Right cardiac atrium (tissue), 5 donors: ENCODE measurements around the gene AFAP1. TPM values are rescaled to one million over a fixed set of nuclear protein-coding genes. Genes with fewer than 3 reads are reported as not detected.

Experiments used
- ATAC-seq, 2 donors: fragments of 200-7000 bp; cut with Tn5 transposase; one replicate each; pipeline versions ENCODE4 v1.8.0 to v1.9.1; 2020; ENCODE audit warnings: moderate library complexity in 2 of 2, mild to moderate bottlenecking in 1 of 2
- DNase-seq, 3 donors: peaks; one replicate each; pipeline ENCODE4 v3.0.0-alpha.2; 2020
- H3K27ac ChIP-seq: one replicate; pipeline ENCODE4 v1.5.1; 2013; ENCODE audit warnings: mild to moderate bottlenecking, low read length, control low read depth, moderate library complexity
- H3K27me3 ChIP-seq: one replicate; pipeline ENCODE4 v1.6.1; 2013; ENCODE audit not compliant: control insufficient read depth, insufficient read depth
- H3K4me1 ChIP-seq: one replicate; pipeline ENCODE4 v1.6.1; 2013; ENCODE audit warnings: low read length; ENCODE audit not compliant: control insufficient read depth, insufficient read depth
- H3K4me3 ChIP-seq: one replicate; pipeline ENCODE4 v1.5.1; 2013; ENCODE audit warnings: low read length, control low read depth
- H3K9me3 ChIP-seq: one replicate; pipeline ENCODE4 v1.6.1; 2013; ENCODE audit warnings: low read length; ENCODE audit not compliant: control insufficient read depth
- WGBS: extraction: QIAGEN DNeasy Blood & Tissue Kit; methylation state at CpG from one replicate; pipeline ENCODE4 v1.1.7; 2013; 5-methylcytosine and 5-hydroxymethylcytosine counted together
- intact Hi-C, 4 donors: fragments of 100-400 bp; cut with DNase I; formaldehyde crosslinking; loops; one replicate each; pipeline versions ENCODE4 v1.11.0 to v1.14.0; 2022 to 2023
- polyA plus RNA-seq: library from polyadenylated mRNA; stranded (reverse); fragments of 200-250 nt; gene quantifications from one replicate; pipeline ENCODE4 v1.2.3, GENCODE V29; 2013
- total RNA-seq, 4 donors: library from RNA; stranded (reverse); fragmentation: NEBNext Ultra II Directional; extraction: Animal tissue kit (Norgen Biotek cat#: 25700); gene quantifications; one replicate each; pipeline ENCODE4 v1.2.1, GENCODE V29; 2021
- donor health status: healthy with polysubstance abuse.
- donor health status: DM: no; HTN: yes; CAD: no.
- donor health status: DM: no; HTN: no; CAD: no.
- donor health status: DM: no; HTN: yes; CAD: no; lungs with severe emphysema.
- donor health status: DM: yes; HTN: yes; CAD: no.

The AFAP1 gene
- total and polyA plus RNA-seq, 5 donors: 7.8 to 43.6 (median 25.4) TPM

DNA sequence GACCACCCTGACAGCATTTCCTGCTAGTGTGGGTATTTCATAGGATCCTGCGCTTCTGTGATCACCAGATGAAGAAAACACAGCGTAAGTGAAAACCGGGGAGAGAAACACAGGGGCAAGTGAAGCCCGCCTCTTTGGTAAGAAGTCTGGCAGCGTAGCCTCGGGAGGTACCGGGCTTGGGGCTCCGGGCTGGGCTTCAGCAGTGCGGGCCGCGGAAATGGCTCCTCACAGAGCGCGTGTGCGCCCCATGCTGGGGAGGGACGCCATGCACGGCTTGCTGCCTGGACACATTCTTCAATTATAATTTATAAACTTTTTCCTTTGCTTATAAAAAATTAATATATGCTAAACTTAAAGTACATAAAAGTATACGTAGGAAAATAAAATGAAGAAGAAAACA is 151.5 kb downstream of the AFAP1 start:
- ATAC-seq (no peak), DNase-seq (no peak)
- Histone ChIP-seq H3K27ac (no peak overlapping the region), H3K9me3 (no peaks in the 10 kb centered on the region), H3K27me3 (no peaks in the 10 kb centered on the region), H3K4me1 (peaks cover 6% of the 10 kb centered on the region), H3K4me3 (no peak overlapping the region)
- 95% methylated on average over 17 of the region's 17 CpGs for WGBS
- intact Hi-C loops: no loop called here

- H3K4me3 ChIP-seq: no peak overlapping the region
- DNase-seq (no peak), ATAC-seq (peak in 1 of 2 donors; percentile 4)
- H3K27ac ChIP-seq: no peak overlapping the region
- no peaks in the 10 kb centered on the region for H3K9me3 ChIP-seq
- intact Hi-C loops: no loop called here
- no peaks in the 10 kb centered on the region for H3K27me3 ChIP-seq
- H3K4me1 ChIP-seq: peaks cover 6% of the 10 kb centered on the region
- WGBS: 92% methylated on average over 30 of the region's 30 CpGs
Measured at GRCh38 chr4:7787681-7788141, 151.9 kb downstream of the AFAP1 start.

DNA sequence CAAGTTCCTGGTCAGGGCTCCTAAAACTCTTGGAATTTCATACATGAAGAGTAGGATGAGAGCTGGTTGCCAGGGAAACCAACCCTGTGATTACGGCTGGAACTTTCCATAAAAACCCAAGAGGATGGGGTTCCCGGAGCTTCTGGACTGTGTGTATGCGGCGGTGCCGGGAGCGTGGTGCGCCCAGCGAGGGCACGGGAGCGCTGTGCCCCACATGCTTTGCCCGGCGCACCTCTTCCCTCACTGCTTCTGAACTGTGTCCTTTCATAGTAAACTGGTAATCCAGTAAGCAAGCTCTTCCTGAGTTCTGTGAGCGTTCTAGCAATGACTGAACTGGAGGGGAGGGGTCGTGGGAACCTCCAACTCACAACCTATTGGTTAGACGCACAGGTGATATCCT is 152.6 kb downstream of the AFAP1 start:
- no peak overlapping the region for H3K27ac ChIP-seq
- H3K4me3 ChIP-seq: no peak overlapping the region
- ATAC-seq (no peak), DNase-seq (no peak)
- intact Hi-C loops: no loop called here
- H3K9me3 ChIP-seq: no peaks in the 10 kb centered on the region
- 96% methylated on average over 15 of the region's 15 CpGs for WGBS
- H3K27me3 ChIP-seq: no peaks in the 10 kb centered on the region
- peaks cover 7% of the 10 kb centered on the region for H3K4me1 ChIP-seq

- DNase-seq: no peak
- ATAC-seq: no peak
- intact Hi-C loops: no loop called here
- Histone ChIP-seq H3K27me3 (no peaks in the 10 kb centered on the region), H3K27ac (no peak overlapping the region), H3K4me1 (peaks cover 10% of the 10 kb centered on the region), H3K9me3 (no peaks in the 10 kb centered on the region), H3K4me3 (no peak overlapping the region)
- WGBS: 90% methylated on average over 10 of the region's 10 CpGs
Measured at GRCh38 chr4:7786517-7786916, 153.1 kb downstream of the AFAP1 start.

- intact Hi-C loops: no loop called here
- ATAC-seq: no peak
- Histone ChIP-seq H3K27me3 (no peaks in the 10 kb centered on the region), H3K9me3 (no peaks in the 10 kb centered on the region), H3K4me3 (no peak overlapping the region), H3K4me1 (peaks cover 11% of the 10 kb centered on the region), H3K27ac (no peak overlapping the region)
- WGBS: 94% methylated on average over 10 of the region's 10 CpGs
- no peak for DNase-seq
Measured at GRCh38 chr4:7786040-7786439, 153.6 kb downstream of the AFAP1 start.

DNA sequence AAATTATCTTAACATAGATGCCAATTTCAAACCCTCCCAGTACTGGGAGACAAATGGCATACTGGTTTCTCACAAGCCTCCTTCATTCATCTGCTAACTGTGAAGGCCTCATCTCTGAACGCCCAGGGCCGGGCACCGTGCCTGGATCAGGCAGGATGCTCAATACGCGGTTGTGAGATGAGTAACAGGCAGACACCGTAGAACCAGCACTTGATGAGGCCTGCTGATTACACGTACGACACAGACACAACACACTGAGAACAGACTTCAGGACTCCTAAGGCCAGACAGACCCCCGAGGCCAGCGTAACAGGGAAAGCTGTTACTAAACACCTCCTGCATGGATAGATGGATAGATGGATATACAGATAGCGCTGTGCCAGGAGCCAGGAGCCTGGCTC is 154.6 kb downstream of the AFAP1 start:
- no peaks in the 10 kb centered on the region for H3K9me3 ChIP-seq
- no peaks in the 10 kb centered on the region for H3K27me3 ChIP-seq
- ATAC-seq (no peak), DNase-seq (no peak)
- 75% methylated on average over 11 of the region's 11 CpGs for WGBS
- no peak overlapping the region for H3K27ac ChIP-seq
- intact Hi-C loops: no loop called here
- no peak overlapping the region for H3K4me3 ChIP-seq
- peaks cover 12% of the 10 kb centered on the region for H3K4me1 ChIP-seq

DNA sequence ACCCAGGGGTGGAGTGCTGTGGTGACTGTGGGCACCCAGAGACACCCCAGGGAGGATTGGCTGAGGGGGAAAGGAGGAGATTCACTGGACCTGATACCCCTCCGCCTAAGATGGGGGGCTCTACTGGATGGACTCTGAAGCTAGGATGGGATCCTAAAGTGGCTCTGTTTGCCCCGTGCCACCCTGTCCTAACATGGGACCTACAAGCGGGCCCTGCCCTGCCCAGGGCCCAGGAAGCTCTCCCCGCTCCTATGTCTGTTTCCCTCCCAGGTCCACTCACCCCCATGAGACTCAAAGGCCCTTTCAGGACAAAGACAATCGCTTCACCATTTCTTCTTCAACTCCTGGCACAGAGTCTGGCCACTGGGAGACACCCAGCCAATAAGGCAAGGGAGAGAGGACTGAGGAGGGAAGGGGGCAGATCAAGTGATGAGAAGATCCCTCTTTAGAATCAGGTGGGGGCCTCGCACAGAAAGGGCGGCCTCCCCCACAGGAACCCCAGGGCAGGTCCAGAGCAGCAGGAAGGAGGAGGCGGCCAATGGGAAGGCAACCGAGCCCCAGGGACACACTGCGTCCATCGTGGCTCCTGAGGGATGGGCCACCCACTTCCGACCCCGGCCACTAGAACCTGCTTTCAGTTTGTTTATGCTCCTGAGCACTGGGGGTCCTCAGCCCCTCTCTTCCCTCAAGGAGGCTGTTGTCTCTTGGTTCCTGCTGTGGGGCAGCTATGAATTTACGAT is 155.4 kb downstream of the AFAP1 start:
- 89% methylated on average over 14 of the region's 14 CpGs for WGBS
- no peak overlapping the region for H3K4me3 ChIP-seq
- no peaks in the 10 kb centered on the region for H3K9me3 ChIP-seq
- no peak overlapping the region for H3K27ac ChIP-seq
- H3K4me1 ChIP-seq: peaks cover 10% of the 10 kb centered on the region
- DNase-seq (no peak), ATAC-seq (no peak)
- intact Hi-C loops: no loop called here
- no peaks in the 10 kb centered on the region for H3K27me3 ChIP-seq

DNA sequence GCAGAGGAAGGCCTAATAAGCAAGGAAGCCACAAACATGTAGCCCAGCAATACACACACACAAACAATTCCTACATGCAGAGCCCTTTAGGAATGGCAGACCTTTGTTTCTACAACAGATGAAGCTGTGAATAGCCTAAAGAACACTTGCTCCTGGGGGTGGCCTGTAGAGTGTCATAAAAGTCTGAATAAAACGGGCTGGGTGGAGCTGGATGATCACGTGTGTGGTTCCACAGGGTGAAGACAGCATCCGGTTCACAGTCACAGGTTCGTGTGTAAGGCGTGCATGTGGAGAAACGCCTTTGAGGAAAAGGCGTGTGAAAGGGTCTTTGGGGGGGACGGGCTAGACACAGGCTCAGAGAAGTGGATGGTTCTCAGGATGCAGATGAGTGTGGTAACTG is 156.1 kb downstream of the AFAP1 start:
- peaks cover 9% of the 10 kb centered on the region for H3K4me1 ChIP-seq
- 90% methylated on average over 8 of the region's 8 CpGs for WGBS
- H3K27me3 ChIP-seq: no peaks in the 10 kb centered on the region
- no peaks in the 10 kb centered on the region for H3K9me3 ChIP-seq
- H3K27ac ChIP-seq: no peak overlapping the region
- ATAC-seq: no peak
- intact Hi-C loops: no loop called here
- DNase-seq: no peak
- no peak overlapping the region for H3K4me3 ChIP-seq

GRCh38 chr4:7782783-7783182 is 156.9 kb downstream of the AFAP1 start:
- no peak overlapping the region for H3K27ac ChIP-seq
- H3K27me3 ChIP-seq: no peaks in the 10 kb centered on the region
- H3K4me3 ChIP-seq: no peak overlapping the region
- no peak for ATAC-seq
- DNase-seq: no peak
- intact Hi-C loops: no loop called here
- no peaks in the 10 kb centered on the region for H3K9me3 ChIP-seq
- peaks cover 11% of the 10 kb centered on the region for H3K4me1 ChIP-seq
- WGBS: 26% methylated on average over 8 of the region's 8 CpGs

GRCh38 chr4:7781993-7782392 is 157.7 kb downstream of the AFAP1 start:
- ATAC-seq: peak in 1 of 2 donors; percentile 20
- H3K27me3 ChIP-seq: no peaks in the 10 kb centered on the region
- no peaks in the 10 kb centered on the region for H3K9me3 ChIP-seq
- intact Hi-C loops: no loop called here
- H3K4me3 ChIP-seq: no peak overlapping the region
- WGBS: 56% methylated on average over 17 of the region's 17 CpGs
- peak overlapping the region; percentile 56 for H3K27ac ChIP-seq
- H3K4me1 ChIP-seq: peaks cover 11% of the 10 kb centered on the region
- DNase-seq: no peak

DNA sequence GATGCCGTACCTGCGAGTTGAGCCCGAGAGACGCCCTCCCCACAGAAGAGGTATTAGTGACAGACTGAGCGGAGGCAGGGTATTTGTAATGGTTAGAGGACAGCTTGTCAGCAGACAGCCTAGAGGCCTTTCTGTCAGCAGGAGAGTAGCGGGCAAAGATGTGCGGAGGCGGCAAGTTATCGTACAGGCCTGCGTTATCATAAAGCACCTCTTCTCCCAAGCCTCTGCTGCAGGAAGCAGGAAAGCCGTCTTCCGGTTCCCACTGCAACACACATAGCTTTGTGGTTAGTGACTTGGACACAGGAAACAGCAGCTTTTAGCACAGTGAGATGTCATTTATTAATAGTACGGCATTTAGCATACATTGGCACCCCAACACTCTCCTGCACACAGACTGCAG is 158.3 kb downstream of the AFAP1 start:
- no peaks in the 10 kb centered on the region for H3K27me3 ChIP-seq
- peak; percentile 47 to 75 (median 72) for DNase-seq
- H3K9me3 ChIP-seq: no peaks in the 10 kb centered on the region
- ATAC-seq: peak; percentile 68 to 82
- WGBS: 18% methylated on average over 13 of the region's 13 CpGs
- no peak overlapping the region for H3K4me3 ChIP-seq
- H3K4me1 ChIP-seq: peaks cover 11% of the 10 kb centered on the region
- intact Hi-C loops: no loop called here
- H3K27ac ChIP-seq: peak overlapping the region; percentile 86
